Fibroblast of the aortic adventitia (primary cell): ENCODE measurements around the gene TNFRSF21. TPM values are rescaled to one million over a fixed set of nuclear protein-coding genes. Genes with fewer than 3 reads are reported as not detected.

Experiments used
- DNase-seq: peaks from one replicate; pipeline ENCODE4 v3.0.0-alpha.2; 2010; ENCODE audit warnings: low read depth
- H3K4me3 ChIP-seq: 2 replicates; pipeline ENCODE4 v1.5.1; 2011; ENCODE audit warnings: low read depth, mild to moderate bottlenecking, control low read depth, low read length, moderate library complexity
- total RNA-seq: library from RNA; depleted of rRNA; stranded (reverse); fragments of >200 nt; gene quantifications from 2 replicates; pipeline ENCODE4 v1.2.3, GENCODE V29; 2012; ENCODE audit warnings: low replicate concordance
- TF ChIP-seq, protein P1 (sequence below): IDR thresholded peaks from 2 replicates; pipeline ENCODE4 v1.5.1; 2011; ENCODE audit warnings: mild to moderate bottlenecking, low read length, control low read depth, inconsistent platforms; ENCODE audit not compliant: insufficient read depth

The TNFRSF21 gene
- total RNA-seq, 1 donor: 17.7 TPM

DNA sequence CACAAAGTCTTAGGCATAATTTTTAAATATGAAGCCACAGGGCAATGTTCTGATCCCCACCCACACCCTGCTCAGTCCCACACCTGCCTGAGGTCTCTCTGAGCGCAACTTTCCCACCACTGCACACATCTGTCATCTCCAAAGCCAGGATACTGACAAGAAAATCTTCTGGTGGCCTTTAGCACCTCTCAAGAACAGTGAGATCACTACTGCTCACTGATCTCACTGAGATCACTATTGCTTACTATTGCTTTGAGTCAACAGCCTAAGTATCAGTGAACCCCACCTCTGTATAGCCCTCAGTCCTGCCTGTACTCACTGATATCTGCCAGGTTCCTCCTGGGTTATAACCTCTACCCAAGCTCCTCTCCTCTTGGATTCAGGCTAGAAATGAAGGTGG, 6.4 kb downstream of the TNFRSF21 start:
- DNase-seq: no peak
- TF ChIP-seq, protein P1, sequence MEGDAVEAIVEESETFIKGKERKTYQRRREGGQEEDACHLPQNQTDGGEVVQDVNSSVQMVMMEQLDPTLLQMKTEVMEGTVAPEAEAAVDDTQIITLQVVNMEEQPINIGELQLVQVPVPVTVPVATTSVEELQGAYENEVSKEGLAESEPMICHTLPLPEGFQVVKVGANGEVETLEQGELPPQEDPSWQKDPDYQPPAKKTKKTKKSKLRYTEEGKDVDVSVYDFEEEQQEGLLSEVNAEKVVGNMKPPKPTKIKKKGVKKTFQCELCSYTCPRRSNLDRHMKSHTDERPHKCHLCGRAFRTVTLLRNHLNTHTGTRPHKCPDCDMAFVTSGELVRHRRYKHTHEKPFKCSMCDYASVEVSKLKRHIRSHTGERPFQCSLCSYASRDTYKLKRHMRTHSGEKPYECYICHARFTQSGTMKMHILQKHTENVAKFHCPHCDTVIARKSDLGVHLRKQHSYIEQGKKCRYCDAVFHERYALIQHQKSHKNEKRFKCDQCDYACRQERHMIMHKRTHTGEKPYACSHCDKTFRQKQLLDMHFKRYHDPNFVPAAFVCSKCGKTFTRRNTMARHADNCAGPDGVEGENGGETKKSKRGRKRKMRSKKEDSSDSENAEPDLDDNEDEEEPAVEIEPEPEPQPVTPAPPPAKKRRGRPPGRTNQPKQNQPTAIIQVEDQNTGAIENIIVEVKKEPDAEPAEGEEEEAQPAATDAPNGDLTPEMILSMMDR: no peak
- H3K4me3 ChIP-seq: no peak overlapping the region

DNA sequence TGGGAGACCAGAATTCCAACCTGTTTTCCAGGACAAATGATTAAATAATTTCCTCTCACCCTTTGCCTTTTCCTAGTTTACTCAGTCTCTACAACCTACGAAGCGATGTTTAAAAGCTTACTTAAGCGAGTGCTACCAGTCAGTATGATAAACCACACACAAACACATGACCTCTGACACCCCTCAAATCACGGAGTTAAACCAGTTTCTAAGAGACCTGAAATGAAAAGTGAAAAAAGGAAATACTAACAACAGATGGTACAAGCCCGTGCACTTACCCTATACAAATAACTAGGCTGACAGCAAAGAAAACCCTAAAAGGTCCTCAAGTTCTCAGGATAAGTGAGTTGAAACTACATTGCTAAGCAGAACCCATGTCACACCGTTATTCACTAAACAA, 7.7 kb downstream of the TNFRSF21 start:
- no peak for DNase-seq
- H3K4me3 ChIP-seq: no peak overlapping the region
- TF ChIP-seq, protein P1: no peak

DNA sequence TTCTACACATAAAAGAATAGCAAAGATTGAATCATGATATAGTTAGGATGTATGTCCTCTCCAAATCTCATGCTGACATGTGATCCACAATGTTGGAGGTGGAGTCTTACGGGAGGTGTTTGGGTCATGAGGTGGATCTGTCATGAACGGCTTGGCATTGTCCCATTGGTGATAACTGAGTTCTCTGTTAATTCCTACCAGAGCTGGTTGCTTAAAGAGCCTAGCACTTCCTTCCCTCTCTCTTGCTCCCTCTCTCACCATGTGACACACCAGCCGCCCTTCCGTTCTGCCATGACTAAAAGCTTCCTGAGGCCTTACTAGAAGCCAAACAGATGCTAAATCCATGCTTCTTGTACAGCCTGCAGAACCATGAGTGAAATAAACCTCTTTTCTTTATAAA, 8.3 kb downstream of the TNFRSF21 start:
- H3K4me3 ChIP-seq: no peak overlapping the region
- TF ChIP-seq, protein P1: no peak
- DNase-seq: no peak

DNA sequence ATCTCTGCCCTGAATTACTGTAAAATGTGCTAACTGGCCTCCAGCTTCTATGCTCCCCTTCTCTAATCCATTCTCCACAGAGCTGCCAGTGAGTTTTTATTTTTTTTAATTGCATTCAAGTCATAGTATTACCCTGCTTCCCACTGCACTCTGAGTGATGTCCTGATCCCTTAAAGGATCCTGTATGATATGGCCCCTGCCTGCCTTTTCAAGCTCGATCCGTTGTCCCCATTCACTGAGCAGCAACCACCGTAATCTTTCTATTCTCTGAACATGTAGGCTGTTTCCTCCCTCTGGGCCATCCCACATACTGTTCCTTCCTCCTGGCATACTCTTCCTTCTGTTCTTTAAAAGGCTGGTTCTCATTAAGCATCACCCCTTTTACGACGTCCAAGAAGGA, 9.3 kb downstream of the TNFRSF21 start:
- no peak for DNase-seq
- no peak overlapping the region for H3K4me3 ChIP-seq
- TF ChIP-seq, protein P1: no peak

DNA sequence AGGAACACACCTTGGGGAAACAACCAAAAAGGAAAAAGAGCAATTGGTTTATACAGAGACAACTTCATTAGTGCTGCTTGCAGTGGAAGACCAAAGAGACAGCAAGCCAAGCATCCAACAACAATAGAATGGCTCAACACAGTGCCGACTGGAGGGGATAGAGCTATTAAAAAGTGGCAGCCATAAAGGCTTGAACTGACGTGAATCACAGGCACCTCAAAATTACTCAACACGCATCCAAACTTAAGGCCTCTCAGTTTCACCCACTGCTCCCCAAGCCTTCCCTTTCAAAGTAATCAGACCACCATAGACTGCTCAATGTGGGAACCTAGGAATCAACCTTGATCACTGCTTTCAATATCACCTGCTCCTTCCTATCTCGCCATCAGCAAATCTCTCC, 9.7 kb downstream of the TNFRSF21 start:
- no peak overlapping the region for H3K4me3 ChIP-seq

DNA sequence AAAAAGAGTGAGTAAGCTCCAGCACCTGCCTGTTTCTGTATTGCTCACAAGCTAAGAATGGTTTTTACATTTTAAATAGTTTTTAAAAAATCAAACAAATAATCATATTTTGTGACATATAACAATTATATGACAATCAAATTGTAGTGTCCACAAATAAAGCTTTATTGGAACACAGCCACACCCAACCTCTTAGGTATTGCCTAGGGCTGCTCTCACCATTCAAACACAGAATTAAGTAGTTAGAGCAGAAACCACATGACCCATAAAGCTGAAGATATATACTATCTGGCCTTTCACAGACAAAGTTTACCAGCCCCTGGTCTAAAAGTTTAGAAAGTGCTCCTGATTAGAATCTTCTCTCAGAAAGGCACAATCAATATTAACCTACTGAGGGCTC, 11.2 kb downstream of the TNFRSF21 start:
- TF ChIP-seq, protein P1: no peak
- no peak overlapping the region for H3K4me3 ChIP-seq
- DNase-seq: no peak

More for the DNA sequence above, 9.7 kb downstream of the TNFRSF21 start:
- TF ChIP-seq, protein P1: no peak
- DNase-seq: no peak

DNA sequence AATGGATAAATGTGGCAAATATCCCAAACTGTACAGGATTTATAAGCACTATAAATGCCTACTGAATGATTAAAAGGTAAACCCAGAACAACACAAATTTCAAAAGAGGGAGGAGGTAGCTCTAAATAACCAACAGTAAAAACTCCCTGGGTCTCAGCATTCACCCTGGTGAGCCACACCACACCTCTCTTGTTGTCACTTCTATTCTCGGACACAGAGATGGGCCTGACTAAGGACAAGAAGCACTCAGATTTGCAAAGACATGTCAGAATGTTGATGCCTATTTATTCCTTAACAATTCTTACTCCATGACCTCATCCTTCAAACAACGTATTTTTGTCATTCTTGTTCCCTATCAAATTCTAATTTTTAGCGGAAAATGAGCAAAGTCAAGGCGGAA, 14.7 kb downstream of the TNFRSF21 start:
- no peak for DNase-seq
- TF ChIP-seq, protein P1: no peak
- no peak overlapping the region for H3K4me3 ChIP-seq
